ENCODE measurements around the gene SLC1A4.
"Not testable (repeated sequence)": the region's sequence is repeated elsewhere in the genome, so short reads cannot be mapped to it uniquely, and the experiment has no call there.

The SLC1A4 gene

DNA sequence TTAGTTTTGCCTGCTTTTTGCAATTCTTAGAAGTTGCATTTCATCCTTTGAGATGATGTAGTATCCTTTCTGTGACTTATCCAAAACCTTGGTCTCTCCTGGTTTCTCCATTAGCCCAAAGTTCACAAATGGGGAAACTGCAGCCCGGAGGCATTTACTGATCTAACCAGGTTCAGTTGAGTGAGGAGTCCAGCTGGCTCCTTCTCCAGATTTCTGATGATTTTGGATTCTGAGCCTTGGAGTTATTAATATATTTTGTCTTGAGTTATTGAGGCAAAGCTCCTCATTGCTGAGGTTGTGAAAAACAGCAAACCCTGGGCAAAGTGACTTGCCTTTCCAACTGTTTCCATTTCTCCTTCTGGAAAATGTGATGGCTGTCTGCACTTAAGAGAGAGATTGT lies 1.7 kb downstream of the SLC1A4 start:
- no peak for DNase-seq (ENCODE audit: low spot score in 2 of 2)
- no peaks in the 10 kb centered on the region for H3K9me3 ChIP-seq
- H3K4me1 ChIP-seq: peaks cover 11% of the 10 kb centered on the region; the same call in 1 of the 2 replicates
- in situ Hi-C loops (cut with MboI; ENCODE audit: low sequenced_read_pairs): no loop called here
- no peaks in the 10 kb centered on the region; the same call in 1 of the 2 replicates for H3K36me3 ChIP-seq (replicated peaks)
- peak overlapping the region; percentile 74; the same call in 1 of the 2 replicates for H3K4me3 ChIP-seq
- H3K27me3 ChIP-seq (ENCODE audit: low read depth): no peaks in the 10 kb centered on the region

DNA sequence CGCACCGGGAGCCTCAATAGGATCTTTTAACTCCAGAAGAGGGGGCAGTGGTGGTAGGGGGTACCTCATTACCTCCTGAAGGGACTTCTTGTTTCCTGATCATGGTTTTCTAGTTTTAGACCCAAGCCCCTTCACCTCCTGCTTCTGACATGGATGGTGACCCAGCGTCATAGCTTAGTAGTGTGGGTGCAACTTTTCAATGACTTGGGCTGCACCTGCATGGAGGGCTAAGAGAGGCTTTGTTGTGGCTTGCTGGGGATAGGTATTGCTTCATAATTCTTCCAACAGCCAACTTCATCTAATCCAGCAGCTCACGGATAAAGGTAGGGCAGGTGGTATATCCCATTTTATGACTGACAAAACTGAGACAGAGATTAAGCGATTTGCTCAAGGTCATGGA lies 3.0 kb downstream of the SLC1A4 start:
- Histone ChIP-seq H3K4me1 (peaks cover 11% of the 10 kb centered on the region; the same call in 1 of the 2 replicates), H3K9me3 (no peaks in the 10 kb centered on the region), H3K27me3 (ENCODE audit: low read depth) (no peaks in the 10 kb centered on the region), H3K36me3 (replicated peaks) (no peaks in the 10 kb centered on the region; the same call in 1 of the 2 replicates), H3K4me3 (no peak overlapping the region)
- no peak for DNase-seq (ENCODE audit: low spot score in 2 of 2)
- in situ Hi-C loops (cut with MboI; ENCODE audit: low sequenced_read_pairs): no loop called here

DNA sequence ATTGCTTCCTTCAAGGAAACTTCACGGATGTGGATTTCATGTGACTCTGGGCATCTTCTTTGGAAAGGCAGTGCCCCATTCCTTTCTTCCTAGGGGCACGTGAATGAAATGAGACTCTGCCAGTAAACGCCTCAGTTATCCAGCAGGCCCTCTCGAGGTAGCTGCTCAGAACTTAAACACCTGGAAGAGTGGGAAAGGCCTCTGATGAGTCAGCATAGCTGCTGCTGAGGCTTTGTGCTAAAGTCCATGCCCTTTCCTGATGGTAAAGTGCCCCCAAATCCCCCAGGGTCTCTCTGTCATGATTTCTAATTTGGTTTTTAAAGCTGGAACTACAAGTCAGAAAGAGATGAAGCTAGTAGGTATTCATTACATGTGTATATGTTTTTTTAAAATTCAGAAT lies 3.8 kb downstream of the SLC1A4 start:
- Histone ChIP-seq H3K36me3 (replicated peaks) (no peaks in the 10 kb centered on the region; the same call in 1 of the 2 replicates), H3K9me3 (no peaks in the 10 kb centered on the region), H3K27me3 (ENCODE audit: low read depth) (no peaks in the 10 kb centered on the region), H3K4me3 (no peak overlapping the region), H3K4me1 (peaks cover 11% of the 10 kb centered on the region; the same call in 1 of the 2 replicates)
- in situ Hi-C loops (cut with MboI; ENCODE audit: low sequenced_read_pairs): no loop called here
- DNase-seq (ENCODE audit: low spot score in 2 of 2): no peak

DNA sequence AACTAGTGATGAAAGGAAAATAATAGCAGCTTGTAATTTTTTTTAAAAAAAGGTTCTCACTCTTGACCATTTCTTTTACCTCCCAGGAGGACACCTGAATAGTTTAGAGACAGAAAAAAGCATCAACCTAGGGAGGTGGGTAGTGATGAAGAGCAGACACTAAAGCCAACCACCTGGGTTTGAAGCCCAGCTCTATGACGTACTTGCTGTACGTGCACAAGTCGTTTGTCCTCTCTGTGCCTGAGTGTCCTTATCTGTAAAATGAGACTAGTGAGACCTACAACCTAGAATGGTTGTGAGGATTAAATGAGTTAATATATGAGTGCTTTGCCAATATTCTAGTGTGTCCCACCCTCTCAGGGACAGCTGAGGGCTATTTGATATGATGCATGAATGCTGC lies 5.8 kb downstream of the SLC1A4 start:
- no peaks in the 10 kb centered on the region for H3K27me3 ChIP-seq (ENCODE audit: low read depth)
- DNase-seq (ENCODE audit: low spot score in 2 of 2): no peak
- H3K36me3 ChIP-seq (replicated peaks): no peaks in the 10 kb centered on the region; the same call in 1 of the 2 replicates
- peaks cover 7% of the 10 kb centered on the region; the same call in 1 of the 2 replicates for H3K4me1 ChIP-seq
- H3K9me3 ChIP-seq: no peaks in the 10 kb centered on the region
- no peak overlapping the region for H3K4me3 ChIP-seq
- in situ Hi-C loops (cut with MboI; ENCODE audit: low sequenced_read_pairs): no loop called here

DNA sequence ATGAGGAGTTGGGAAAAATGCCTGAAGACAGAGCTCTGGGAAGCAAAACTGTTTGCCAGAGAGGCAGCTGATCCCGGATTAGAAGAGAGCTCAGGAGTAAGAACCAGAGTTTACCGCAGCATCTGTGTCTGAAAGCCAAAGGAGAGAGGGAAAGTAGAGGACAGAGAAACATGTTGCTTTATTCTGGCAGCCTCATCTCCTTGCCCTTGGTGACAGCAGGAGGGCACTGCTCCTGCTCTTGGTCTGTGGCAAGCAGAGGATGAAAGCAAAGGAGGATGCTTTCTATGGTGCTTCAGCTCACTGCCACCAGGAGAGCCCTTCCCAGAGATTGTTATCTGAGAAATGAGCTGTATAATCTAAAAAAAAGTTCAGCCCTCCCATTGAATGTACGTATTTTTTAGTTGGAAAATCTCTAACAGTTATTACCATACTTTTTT lies 7.7 kb downstream of the SLC1A4 start:
- H3K9me3 ChIP-seq: no peaks in the 10 kb centered on the region
- H3K4me1 ChIP-seq: no peaks in the 10 kb centered on the region
- no peak overlapping the region for H3K4me3 ChIP-seq
- no peaks in the 10 kb centered on the region for H3K27me3 ChIP-seq (ENCODE audit: low read depth)
- H3K36me3 ChIP-seq (replicated peaks): no peaks in the 10 kb centered on the region; the same call in 1 of the 2 replicates
- in situ Hi-C loops (cut with MboI; ENCODE audit: low sequenced_read_pairs): no loop called here
- no peak for DNase-seq (ENCODE audit: low spot score in 2 of 2)

DNA sequence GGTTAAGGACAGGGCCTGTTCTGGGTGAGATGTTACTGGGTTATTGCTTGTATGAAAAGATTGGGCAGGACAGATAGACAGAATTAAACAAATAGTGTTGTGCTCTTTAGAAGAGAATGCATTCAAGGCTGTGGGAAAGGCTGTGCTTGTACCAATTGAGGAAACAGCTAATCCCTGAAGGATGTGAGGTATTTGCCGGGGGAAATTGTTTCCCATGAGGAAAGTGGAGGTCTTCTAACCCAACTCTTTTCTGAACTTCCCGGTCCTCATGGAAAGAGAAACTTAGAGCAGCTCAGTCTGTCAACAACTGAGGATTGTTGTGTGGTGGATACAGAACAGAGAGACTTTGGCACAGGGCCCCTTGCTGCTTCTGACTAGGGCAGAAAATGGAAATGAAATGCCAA lies 9.5 kb downstream of the SLC1A4 start:
- in situ Hi-C loops (cut with MboI; ENCODE audit: low sequenced_read_pairs): no loop called here
- no peak overlapping the region for H3K4me3 ChIP-seq
- DNase-seq (ENCODE audit: low spot score in 2 of 2): no peak
- no peaks in the 10 kb centered on the region for H3K27me3 ChIP-seq (ENCODE audit: low read depth)
- H3K9me3 ChIP-seq: no peaks in the 10 kb centered on the region
- H3K4me1 ChIP-seq: no peaks in the 10 kb centered on the region
- no peaks in the 10 kb centered on the region for H3K36me3 ChIP-seq (replicated peaks)

DNA sequence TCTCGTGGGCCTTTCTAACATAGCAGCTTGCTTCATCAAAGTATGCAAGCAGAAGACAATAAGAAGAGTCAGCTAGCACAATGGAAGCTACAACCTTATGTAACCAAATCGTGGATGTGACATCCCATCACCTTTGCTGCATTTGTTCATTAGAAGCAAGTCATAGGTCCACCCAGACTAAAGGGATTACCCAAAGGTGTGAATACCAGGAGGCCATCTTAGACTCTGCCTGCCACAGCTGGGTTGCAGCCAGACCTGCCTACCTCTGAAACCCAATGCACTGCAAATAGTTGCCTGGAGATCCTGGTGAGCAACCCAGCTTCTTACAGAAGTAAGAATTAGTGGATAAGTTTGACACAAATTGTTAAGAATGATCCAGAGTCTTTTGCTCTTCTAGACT lies 10.6 kb downstream of the SLC1A4 start:
- DNase-seq (ENCODE audit: low spot score in 2 of 2): no peak
- Histone ChIP-seq H3K4me3 (no peak overlapping the region), H3K27me3 (ENCODE audit: low read depth) (no peaks in the 10 kb centered on the region), H3K9me3 (no peaks in the 10 kb centered on the region), H3K36me3 (replicated peaks) (no peaks in the 10 kb centered on the region), H3K4me1 (no peaks in the 10 kb centered on the region)
- in situ Hi-C loops (cut with MboI; ENCODE audit: low sequenced_read_pairs): no loop called here

DNA sequence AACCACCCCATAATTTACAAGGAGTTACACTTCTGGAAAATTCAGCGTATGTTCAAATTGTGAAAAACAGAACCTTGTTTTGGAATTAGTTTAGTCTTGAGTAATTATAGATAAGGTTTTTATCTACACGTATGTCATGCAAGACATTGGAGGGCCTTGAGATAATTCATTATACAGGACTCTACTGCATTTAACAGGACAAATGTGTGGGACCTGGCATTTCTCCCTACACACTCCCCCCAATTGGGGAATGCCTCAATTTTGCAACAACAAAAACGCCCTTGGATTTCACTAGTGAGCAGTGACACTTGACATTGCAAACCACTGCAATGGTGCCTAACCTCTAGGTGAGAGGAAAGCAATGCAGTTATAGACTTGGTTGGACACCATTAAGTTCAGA lies 11.4 kb downstream of the SLC1A4 start:
- no peaks in the 10 kb centered on the region for H3K4me1 ChIP-seq
- H3K9me3 ChIP-seq: no peaks in the 10 kb centered on the region
- no peak overlapping the region for H3K4me3 ChIP-seq
- peaks cover 3% of the 10 kb centered on the region; the same call in 1 of the 2 replicates for H3K36me3 ChIP-seq (replicated peaks)
- no peak for DNase-seq (ENCODE audit: low spot score in 2 of 2)
- in situ Hi-C loops (cut with MboI; ENCODE audit: low sequenced_read_pairs): no loop called here
- H3K27me3 ChIP-seq (ENCODE audit: low read depth): no peaks in the 10 kb centered on the region

DNA sequence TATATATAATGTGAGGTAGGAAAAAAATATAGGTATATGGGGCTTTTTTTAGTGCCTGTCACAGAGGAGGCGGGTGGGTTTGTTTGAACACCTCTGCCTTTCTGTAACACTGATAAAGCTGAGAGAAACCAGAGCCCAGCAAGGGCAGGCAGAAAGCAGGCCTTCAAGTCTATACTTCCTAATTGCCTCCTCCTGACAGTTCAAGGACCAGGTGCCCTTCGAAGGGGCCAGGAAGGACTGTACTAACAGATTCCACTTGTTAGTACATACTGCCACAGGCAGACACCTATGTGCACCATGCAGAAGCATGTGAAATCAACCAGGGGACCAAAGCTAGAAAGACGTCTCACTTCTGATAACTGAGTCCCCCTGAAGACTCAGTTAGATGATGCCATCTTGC lies 13.8 kb downstream of the SLC1A4 start:
- in situ Hi-C loops (cut with MboI; ENCODE audit: low sequenced_read_pairs): no loop called here
- Histone ChIP-seq H3K4me3 (no peak overlapping the region), H3K36me3 (replicated peaks) (peaks cover 3% of the 10 kb centered on the region; the same call in 1 of the 2 replicates), H3K9me3 (no peaks in the 10 kb centered on the region), H3K27me3 (ENCODE audit: low read depth) (no peaks in the 10 kb centered on the region), H3K4me1 (no peaks in the 10 kb centered on the region)
- no peak for DNase-seq (ENCODE audit: low spot score in 2 of 2)

DNA sequence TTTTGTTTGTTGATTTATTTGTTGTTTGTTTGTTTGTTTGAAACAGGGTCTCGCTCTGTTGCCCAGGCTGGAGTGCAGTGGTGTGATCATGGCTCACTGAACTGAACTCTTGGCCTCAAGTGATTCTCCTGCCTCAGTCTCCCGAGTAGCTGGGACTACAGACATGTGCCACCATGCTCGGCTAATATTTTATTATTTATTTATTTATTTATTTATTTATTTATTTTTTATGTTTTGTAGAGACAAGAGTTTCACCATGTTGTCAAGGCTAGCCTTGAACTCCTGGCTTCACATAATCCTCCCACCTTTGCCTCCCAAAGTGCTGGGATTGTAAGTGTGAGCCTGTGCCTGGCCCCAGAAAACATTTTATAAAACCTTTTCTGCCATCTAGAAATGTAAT lies 15.0 kb downstream of the SLC1A4 start:
- in situ Hi-C loops (cut with MboI; ENCODE audit: low sequenced_read_pairs); H3K9me3 ChIP-seq; H3K4me3 ChIP-seq; H3K27me3 ChIP-seq (ENCODE audit: low read depth); DNase-seq (ENCODE audit: low spot score in 2 of 2); H3K4me1 ChIP-seq; H3K36me3 ChIP-seq (replicated peaks): not testable (repeated sequence)

DNA sequence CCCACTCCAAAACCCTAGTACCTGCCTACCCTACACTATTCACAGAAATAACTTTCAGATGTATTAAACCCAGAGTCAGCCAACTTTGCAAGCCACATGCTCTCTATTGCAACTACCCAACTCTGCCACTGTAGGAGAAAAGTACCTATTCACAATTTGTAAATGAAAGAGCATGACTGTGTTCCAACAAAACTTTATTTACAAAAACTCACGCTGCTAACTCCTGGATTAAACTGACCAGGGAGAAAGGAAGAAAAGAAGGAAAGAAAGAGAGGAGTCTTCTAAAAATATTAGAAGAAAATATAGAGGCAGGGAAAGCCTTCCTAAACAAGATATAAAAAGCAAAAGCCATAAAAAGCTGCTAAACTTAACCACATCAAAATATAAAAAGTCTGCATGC lies 24.6 kb downstream of the SLC1A4 start:
- DNase-seq (ENCODE audit: low spot score in 2 of 2): no peak
- in situ Hi-C loops (cut with MboI; ENCODE audit: low sequenced_read_pairs): no loop called here
- Histone ChIP-seq H3K4me3 (no peak overlapping the region), H3K9me3 (no peaks in the 10 kb centered on the region; the same call in 1 of the 2 replicates), H3K27me3 (ENCODE audit: low read depth) (no peaks in the 10 kb centered on the region), H3K4me1 (no peaks in the 10 kb centered on the region), H3K36me3 (replicated peaks) (peaks cover 18% of the 10 kb centered on the region)

DNA sequence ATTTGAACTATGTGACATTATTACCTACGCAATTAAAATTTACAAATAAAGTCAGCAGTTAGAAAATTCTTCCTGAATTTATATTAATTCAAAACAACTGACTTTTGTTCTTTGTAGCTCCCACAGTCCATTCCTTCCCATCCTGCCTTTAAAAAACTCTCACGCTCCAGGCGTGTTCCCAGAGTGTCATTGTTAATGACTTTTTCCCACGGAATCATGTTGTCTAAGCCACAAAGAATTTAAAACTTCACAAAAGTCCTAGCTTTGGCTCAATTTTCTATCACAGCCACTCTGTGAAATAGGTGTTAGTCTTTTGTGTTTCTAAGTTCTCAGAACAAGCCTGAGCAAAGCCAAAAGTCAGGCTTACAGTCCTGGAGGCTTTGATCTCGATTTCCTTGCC lies 26.5 kb downstream of the SLC1A4 start:
- Histone ChIP-seq H3K4me3 (no peak overlapping the region), H3K4me1 (no peaks in the 10 kb centered on the region)

DNA sequence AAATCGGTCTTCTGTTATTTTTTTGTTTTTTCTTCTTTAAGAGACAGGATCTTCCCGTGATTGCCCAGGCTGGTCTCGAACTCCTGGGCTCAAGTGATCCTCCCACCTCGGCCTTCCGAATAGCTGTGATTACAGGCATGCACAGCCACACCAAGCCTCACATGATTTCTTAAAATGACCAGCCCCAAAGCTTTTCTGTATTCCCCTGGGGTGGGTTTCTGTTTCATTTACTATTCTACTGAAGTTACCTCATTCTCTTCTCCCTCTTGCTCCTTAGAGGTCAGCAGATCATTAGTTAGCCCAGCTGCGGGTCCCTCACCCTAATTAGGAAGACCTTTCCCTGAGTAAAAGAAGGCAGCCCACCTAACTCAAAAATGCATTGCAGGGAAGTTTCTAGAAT lies 27.6 kb downstream of the SLC1A4 start:
- in situ Hi-C loops (cut with MboI; ENCODE audit: low sequenced_read_pairs): no loop called here
- H3K4me1 ChIP-seq: no peaks in the 10 kb centered on the region
- H3K27me3 ChIP-seq (ENCODE audit: low read depth): no peaks in the 10 kb centered on the region
- no peaks in the 10 kb centered on the region; the same call in 1 of the 2 replicates for H3K9me3 ChIP-seq
- peaks cover 19% of the 10 kb centered on the region for H3K36me3 ChIP-seq (replicated peaks)
- no peak for DNase-seq (ENCODE audit: low spot score in 2 of 2)
- no peak overlapping the region for H3K4me3 ChIP-seq

More for the DNA sequence above, 26.5 kb downstream of the SLC1A4 start:
- in situ Hi-C loops (cut with MboI; ENCODE audit: low sequenced_read_pairs): no loop called here
- Histone ChIP-seq H3K36me3 (replicated peaks) (peaks cover 21% of the 10 kb centered on the region), H3K27me3 (ENCODE audit: low read depth) (no peaks in the 10 kb centered on the region), H3K9me3 (no peaks in the 10 kb centered on the region; the same call in 1 of the 2 replicates)
- DNase-seq (ENCODE audit: low spot score in 2 of 2): no peak

DNA sequence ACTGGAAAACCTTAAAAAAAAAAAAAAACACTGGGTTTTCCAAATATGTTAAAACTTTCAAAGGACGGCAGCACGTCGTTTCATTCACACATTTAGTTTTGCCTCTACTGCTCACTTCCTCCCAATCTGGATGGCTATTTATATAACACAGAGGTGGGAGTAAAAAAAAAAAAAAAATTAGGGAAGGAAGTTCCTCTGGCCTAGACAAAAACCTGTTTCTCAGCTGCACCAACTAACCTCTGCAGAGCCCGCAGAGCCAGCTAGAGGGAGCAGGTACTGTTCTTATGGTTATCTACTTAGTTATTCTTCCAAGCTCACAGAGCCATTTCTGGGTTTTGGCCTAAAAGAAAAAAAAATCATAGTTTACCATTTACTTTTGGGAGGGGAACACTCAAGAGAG lies 28.1 kb downstream of the SLC1A4 start:
- no peaks in the 10 kb centered on the region for H3K27me3 ChIP-seq (ENCODE audit: low read depth)
- in situ Hi-C loops (cut with MboI; ENCODE audit: low sequenced_read_pairs): no loop called here
- peaks cover 21% of the 10 kb centered on the region for H3K36me3 ChIP-seq (replicated peaks)
- H3K4me1 ChIP-seq: no peaks in the 10 kb centered on the region
- no peaks in the 10 kb centered on the region; the same call in 1 of the 2 replicates for H3K9me3 ChIP-seq
- no peak for DNase-seq (ENCODE audit: low spot score in 2 of 2)
- no peak overlapping the region for H3K4me3 ChIP-seq

DNA sequence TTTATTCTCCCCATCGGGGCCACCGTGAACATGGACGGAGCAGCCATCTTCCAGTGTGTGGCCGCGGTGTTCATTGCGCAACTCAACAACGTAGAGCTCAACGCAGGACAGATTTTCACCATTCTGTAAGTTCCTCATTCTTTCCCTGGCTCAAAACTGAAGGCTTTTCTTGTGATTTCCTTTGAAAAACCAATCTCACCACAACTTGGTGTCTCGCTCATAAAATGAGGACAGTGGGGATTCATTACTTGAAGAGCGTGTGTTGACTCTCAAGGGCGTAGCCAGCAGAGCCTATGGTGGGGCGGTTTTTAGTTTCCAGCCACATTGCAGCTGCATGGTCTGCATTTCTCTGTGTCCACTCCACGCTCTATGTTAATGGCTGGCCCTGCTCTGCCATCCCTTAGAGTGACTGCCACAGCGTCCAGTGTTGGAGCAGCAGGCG lies 29.0 kb downstream of the SLC1A4 start:
- DNase-seq (ENCODE audit: low spot score in 2 of 2): no peak
- Histone ChIP-seq H3K4me1 (no peaks in the 10 kb centered on the region), H3K9me3 (no peaks in the 10 kb centered on the region; the same call in 1 of the 2 replicates), H3K27me3 (ENCODE audit: low read depth) (no peaks in the 10 kb centered on the region), H3K4me3 (no peak overlapping the region), H3K36me3 (replicated peaks) (peaks cover 20% of the 10 kb centered on the region)
- in situ Hi-C loops (cut with MboI; ENCODE audit: low sequenced_read_pairs): no loop called here
